Measurements from ENCODE around the gene AKAP10. TPM values are rescaled to one million over a fixed set of nuclear protein-coding genes. Genes with fewer than 3 reads are reported as not detected.

Gene AKAP10
- total RNA-seq, 3 donors from 2014 or later (not counting 1 experiment from before 2014, with no cell fraction given) = 46.2 to 60.9 (median 48.6) TPM

DNA sequence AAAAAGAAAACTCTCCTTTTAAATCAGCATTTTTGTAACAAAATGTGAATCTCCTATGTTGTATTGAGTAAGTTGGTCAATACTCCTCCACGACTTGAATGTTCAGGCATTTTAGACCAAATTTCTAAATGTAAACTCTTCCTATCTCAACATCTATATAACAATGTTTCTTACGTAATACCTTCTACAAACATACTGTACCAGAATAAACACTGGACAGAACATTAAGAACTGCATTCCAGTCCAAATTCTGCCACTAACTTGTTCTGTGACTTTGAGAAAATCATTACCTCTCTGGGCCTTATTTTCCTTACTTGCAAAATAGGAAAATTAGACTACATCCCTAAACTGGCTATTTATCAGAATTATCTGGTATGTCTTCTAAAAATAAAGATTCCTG is 40.1 kb downstream of the AKAP10 start:
- no peaks in the 10 kb centered on the region for H3K4me1 ChIP-seq (ENCODE audit: control insufficient read depth, insufficient read depth, low read length)
- no peaks in the 10 kb centered on the region for H3K27me3 ChIP-seq (ENCODE audit: control insufficient read depth, insufficient read depth, low read length)
- H3K27ac Mint-ChIP-seq = peak overlapping the region in 1 of 2 donors; percentile 26
- WGBS (ENCODE audit: insufficient coverage) = 98% methylated on average over 2 of the region's 2 CpGs
- TF ChIP-seq, protein P1, sequence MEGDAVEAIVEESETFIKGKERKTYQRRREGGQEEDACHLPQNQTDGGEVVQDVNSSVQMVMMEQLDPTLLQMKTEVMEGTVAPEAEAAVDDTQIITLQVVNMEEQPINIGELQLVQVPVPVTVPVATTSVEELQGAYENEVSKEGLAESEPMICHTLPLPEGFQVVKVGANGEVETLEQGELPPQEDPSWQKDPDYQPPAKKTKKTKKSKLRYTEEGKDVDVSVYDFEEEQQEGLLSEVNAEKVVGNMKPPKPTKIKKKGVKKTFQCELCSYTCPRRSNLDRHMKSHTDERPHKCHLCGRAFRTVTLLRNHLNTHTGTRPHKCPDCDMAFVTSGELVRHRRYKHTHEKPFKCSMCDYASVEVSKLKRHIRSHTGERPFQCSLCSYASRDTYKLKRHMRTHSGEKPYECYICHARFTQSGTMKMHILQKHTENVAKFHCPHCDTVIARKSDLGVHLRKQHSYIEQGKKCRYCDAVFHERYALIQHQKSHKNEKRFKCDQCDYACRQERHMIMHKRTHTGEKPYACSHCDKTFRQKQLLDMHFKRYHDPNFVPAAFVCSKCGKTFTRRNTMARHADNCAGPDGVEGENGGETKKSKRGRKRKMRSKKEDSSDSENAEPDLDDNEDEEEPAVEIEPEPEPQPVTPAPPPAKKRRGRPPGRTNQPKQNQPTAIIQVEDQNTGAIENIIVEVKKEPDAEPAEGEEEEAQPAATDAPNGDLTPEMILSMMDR (IDR thresholded peaks at IDR 0.05) = no peak
- no peak for ATAC-seq
- H3K4me3 Mint-ChIP-seq = no peak overlapping the region
- H3K9me3 Mint-ChIP-seq = no peaks in the 10 kb centered on the region
- H3K27ac ChIP-seq (ENCODE audit: low read length) = no peak overlapping the region
- peaks cover 20% of the 10 kb centered on the region for H3K36me3 Mint-ChIP-seq
- H3K4me3 ChIP-seq (ENCODE audit: low read length) = no peak overlapping the region
- peaks cover 7 to 17% of the 10 kb centered on the region in 2 donors for H3K4me1 Mint-ChIP-seq
- H3K36me3 ChIP-seq (ENCODE audit: control insufficient read depth, insufficient read depth, low read length) = peaks cover 61% of the 10 kb centered on the region
- DNase-seq = no peak
- no peaks in the 10 kb centered on the region for H3K9me3 ChIP-seq (ENCODE audit: control insufficient read depth, insufficient read depth, low read length)
- no peaks in the 10 kb centered on the region for H3K27me3 Mint-ChIP-seq (ENCODE audit: low read depth in 2 of 2)
- intact Hi-C loops (cut with micrococcal nuclease) = no loop called here

GRCh38 chr17:19935169-19935568 is 42.5 kb downstream of the AKAP10 start:
- no peaks in the 10 kb centered on the region for H3K27me3 Mint-ChIP-seq (ENCODE audit: low read depth in 2 of 2)
- Histone ChIP-seq H3K4me1 (ENCODE audit: control insufficient read depth, insufficient read depth, low read length) (no peaks in the 10 kb centered on the region), H3K36me3 (ENCODE audit: control insufficient read depth, insufficient read depth, low read length) (peaks cover 60% of the 10 kb centered on the region), H3K27ac (ENCODE audit: low read length) (no peak overlapping the region), H3K4me3 (ENCODE audit: low read length) (no peak overlapping the region), H3K9me3 (ENCODE audit: control insufficient read depth, insufficient read depth, low read length) (no peaks in the 10 kb centered on the region), H3K27me3 (ENCODE audit: control insufficient read depth, insufficient read depth, low read length) (no peaks in the 10 kb centered on the region)
- H3K36me3 Mint-ChIP-seq = peaks cover 20% of the 10 kb centered on the region
- ATAC-seq = no peak
- H3K27ac Mint-ChIP-seq = no peak overlapping the region
- intact Hi-C loops (cut with micrococcal nuclease) = no loop called here
- H3K4me1 Mint-ChIP-seq = peaks cover 6 to 7% of the 10 kb centered on the region in 2 donors
- no peak for DNase-seq
- TF ChIP-seq, protein P1 (IDR thresholded peaks at IDR 0.05) = no peak
- no CpG with 5 or more reads among the region's 2 CpGs for WGBS (ENCODE audit: insufficient coverage)
- no peaks in the 10 kb centered on the region for H3K9me3 Mint-ChIP-seq
- no peak overlapping the region for H3K4me3 Mint-ChIP-seq

DNA sequence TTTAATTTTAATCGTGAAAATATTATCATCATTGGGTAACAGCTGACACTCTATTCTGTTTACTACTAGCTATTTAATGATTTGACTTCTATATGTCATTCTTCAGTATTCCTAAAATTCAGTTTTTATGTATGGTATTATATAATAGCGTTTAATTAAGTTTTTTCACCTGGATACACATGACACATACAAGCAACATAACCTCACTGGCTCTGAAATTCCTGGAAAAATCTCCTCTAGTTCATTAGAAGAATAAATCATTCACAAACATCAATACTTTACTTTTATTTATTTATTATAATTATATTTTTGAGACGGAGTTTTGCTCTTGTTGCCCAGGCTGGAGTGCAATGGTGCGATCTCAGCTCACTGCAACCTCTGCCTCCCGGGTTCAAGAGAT is 44.0 kb downstream of the AKAP10 start:
- peak overlapping the region in 1 of 2 donors; percentile 14 for H3K27ac Mint-ChIP-seq
- ATAC-seq (no peak), DNase-seq (no peak)
- Histone ChIP-seq H3K27ac (ENCODE audit: low read length) (no peak overlapping the region), H3K4me3 (ENCODE audit: low read length) (no peak overlapping the region), H3K4me1 (ENCODE audit: control insufficient read depth, insufficient read depth, low read length) (no peaks in the 10 kb centered on the region), H3K9me3 (ENCODE audit: control insufficient read depth, insufficient read depth, low read length) (no peaks in the 10 kb centered on the region), H3K36me3 (ENCODE audit: control insufficient read depth, insufficient read depth, low read length) (peaks cover 58% of the 10 kb centered on the region), H3K27me3 (ENCODE audit: control insufficient read depth, insufficient read depth, low read length) (no peaks in the 10 kb centered on the region)
- intact Hi-C loops (cut with micrococcal nuclease) = no loop called here
- peaks cover 7% of the 10 kb centered on the region for H3K36me3 Mint-ChIP-seq
- no peaks in the 10 kb centered on the region for H3K27me3 Mint-ChIP-seq (ENCODE audit: low read depth in 2 of 2)
- H3K4me1 Mint-ChIP-seq = no peaks in the 10 kb centered on the region
- TF ChIP-seq, protein P1 (IDR thresholded peaks at IDR 0.05) = no peak
- H3K4me3 Mint-ChIP-seq = no peak overlapping the region
- WGBS (ENCODE audit: insufficient coverage) = 100% methylated on average over 1 of the region's 5 CpGs
- no peaks in the 10 kb centered on the region for H3K9me3 Mint-ChIP-seq

GRCh38 chr17:19933221-19933620 is 44.4 kb downstream of the AKAP10 start:
- Histone ChIP-seq H3K27ac (ENCODE audit: low read length) (no peak overlapping the region), H3K4me1 (ENCODE audit: control insufficient read depth, insufficient read depth, low read length) (no peaks in the 10 kb centered on the region), H3K27me3 (ENCODE audit: control insufficient read depth, insufficient read depth, low read length) (no peaks in the 10 kb centered on the region), H3K4me3 (ENCODE audit: low read length) (no peak overlapping the region), H3K9me3 (ENCODE audit: control insufficient read depth, insufficient read depth, low read length) (no peaks in the 10 kb centered on the region), H3K36me3 (ENCODE audit: control insufficient read depth, insufficient read depth, low read length) (peaks cover 55% of the 10 kb centered on the region)
- DNase-seq (no peak), ATAC-seq (no peak)
- Mint-ChIP-seq H3K9me3 (no peaks in the 10 kb centered on the region), H3K36me3 (peaks cover 7% of the 10 kb centered on the region), H3K4me1 (no peaks in the 10 kb centered on the region), H3K27me3 (ENCODE audit: low read depth in 2 of 2) (no peaks in the 10 kb centered on the region), H3K27ac (peak overlapping the region in 1 of 2 donors; percentile 14), H3K4me3 (no peak overlapping the region)
- 94% methylated on average over 5 of the region's 5 CpGs for WGBS (ENCODE audit: insufficient coverage)
- intact Hi-C loops (cut with micrococcal nuclease) = no loop called here
- TF ChIP-seq, protein P1 (IDR thresholded peaks at IDR 0.05) = no peak
